ENCODE measurements around the gene AP1G2. TPM values are rescaled to one million over a fixed set of nuclear protein-coding genes. Genes with fewer than 3 reads are reported as not detected.

The AP1G2 gene
- polyA plus RNA-seq, 1 of the 3 experiments (the other 2 are of a cell fraction), result 88.3 TPM

DNA sequence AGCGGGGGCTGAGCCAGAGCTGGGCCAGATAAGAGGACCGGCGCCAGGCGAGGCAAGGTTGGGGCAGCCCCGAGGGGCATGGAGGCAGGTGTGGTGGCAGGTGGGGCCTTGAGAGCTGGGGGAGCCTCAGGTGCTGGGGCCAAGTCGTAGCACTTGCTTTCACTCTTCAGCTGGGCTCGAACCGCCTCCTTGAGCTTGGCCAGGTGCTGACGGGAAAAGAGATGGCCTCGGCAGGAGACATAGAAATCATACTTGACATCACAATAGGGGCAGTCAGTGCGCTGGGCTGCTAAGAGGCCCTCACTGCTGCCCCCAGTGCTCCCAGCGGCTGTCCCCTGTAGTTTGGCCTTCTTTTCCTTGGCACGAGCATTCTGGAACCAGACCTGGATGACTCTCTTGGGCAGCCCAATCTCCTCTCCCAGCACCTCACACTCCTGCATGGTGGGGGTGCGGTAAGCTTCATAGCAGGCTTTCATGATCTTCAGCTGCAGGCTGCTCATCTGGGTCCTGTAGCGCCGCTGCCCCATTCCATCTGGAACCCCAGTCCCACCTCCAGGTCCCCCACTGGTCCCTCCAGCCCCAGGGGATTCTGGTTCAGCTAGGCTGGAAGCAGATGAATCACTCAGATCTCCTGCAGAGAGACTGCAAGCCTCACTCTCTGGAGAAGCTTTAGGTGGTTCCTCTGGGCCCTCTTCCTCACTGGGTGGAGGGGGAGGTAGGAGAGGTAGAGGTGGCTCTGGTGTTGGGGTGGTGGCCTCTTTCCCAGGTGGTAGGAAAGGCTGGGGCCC is 44.2 kb downstream of the AP1G2 start:
- H3K36me3 ChIP-seq (replicated peaks in 1 of 2; ENCODE audit: control insufficient read depth in 1 of 2, insufficient read depth in 2 of 2, low read length in 1 of 2), result peaks cover 0 to 6% of the 10 kb centered on the region in 2 experiments
- no peak overlapping the region for H3K27ac ChIP-seq (ENCODE audit: low read depth in 2 of 2, low read length in 1 of 2)
- H3K9ac ChIP-seq, result no peak overlapping the region
- no peaks in the 10 kb centered on the region for H3F3A ChIP-seq (replicated peaks; ENCODE audit: insufficient read depth)
- no peak overlapping the region for H2AFZ ChIP-seq (ENCODE audit: low read depth)
- H3K27me3 ChIP-seq (ENCODE audit: insufficient read depth), result no peaks in the 10 kb centered on the region
- no peaks in the 10 kb centered on the region for H3K9me2 ChIP-seq
- H3K4me1 ChIP-seq (ENCODE audit: control insufficient read depth in 1 of 2, insufficient read depth in 2 of 2, low read depth in 1 of 2, low read length in 1 of 2), result peaks cover 0 to 3% of the 10 kb centered on the region in 2 experiments; a peak in 1 of 4 replicates
- H3K4me2 ChIP-seq, result no peak overlapping the region
- no peak for DNase-seq
- WGBS (ENCODE audit: low lambda C conversion rate), result 80% methylated on average over 14 of the region's 16 CpGs
- H3K9me3 ChIP-seq, result no peaks in the 10 kb centered on the region
- H3K79me2 ChIP-seq (ENCODE audit: insufficient read depth), result no peaks in the 10 kb centered on the region
- ChIA-PET POLR2A (no interaction called here), CTCF (interaction anchor here (1.0 to 2.9 kb wide), 7 partner anchors 9 to 45 kb away, joined by 3 to 11 read pairs (median 4); no protein-coding TSS in a partner anchor)
- H4K20me1 ChIP-seq (ENCODE audit: insufficient read depth), result no peaks in the 10 kb centered on the region
- no peak for TF ChIP-seq RFX5 (IDR thresholded peaks at IDR 0.05; ENCODE audit: low read length)
- TF ChIP-seq, protein P1, sequence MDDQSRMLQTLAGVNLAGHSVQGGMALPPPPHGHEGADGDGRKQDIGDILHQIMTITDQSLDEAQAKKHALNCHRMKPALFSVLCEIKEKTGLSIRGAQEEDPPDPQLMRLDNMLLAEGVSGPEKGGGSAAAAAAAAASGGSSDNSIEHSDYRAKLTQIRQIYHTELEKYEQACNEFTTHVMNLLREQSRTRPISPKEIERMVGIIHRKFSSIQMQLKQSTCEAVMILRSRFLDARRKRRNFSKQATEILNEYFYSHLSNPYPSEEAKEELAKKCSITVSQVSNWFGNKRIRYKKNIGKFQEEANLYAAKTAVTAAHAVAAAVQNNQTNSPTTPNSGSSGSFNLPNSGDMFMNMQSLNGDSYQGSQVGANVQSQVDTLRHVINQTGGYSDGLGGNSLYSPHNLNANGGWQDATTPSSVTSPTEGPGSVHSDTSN (IDR thresholded peaks at IDR 0.05), result no peak
- TF ChIP-seq, protein P2, sequence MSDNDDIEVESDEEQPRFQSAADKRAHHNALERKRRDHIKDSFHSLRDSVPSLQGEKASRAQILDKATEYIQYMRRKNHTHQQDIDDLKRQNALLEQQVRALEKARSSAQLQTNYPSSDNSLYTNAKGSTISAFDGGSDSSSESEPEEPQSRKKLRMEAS (IDR thresholded peaks at IDR 0.05; ENCODE audit: low read depth), result no peak
- TF ChIP-seq TCF12 (IDR thresholded peaks at IDR 0.05), result no peak
- TF ChIP-seq ELF1 (IDR thresholded peaks at IDR 0.05), result no peak
- TF ChIP-seq FOXJ3 (CRISPR knock-in tag; IDR thresholded peaks at IDR 0.05), result no peak
- TF ChIP-seq GATA2 (CRISPR knock-in tag; IDR thresholded peaks at IDR 0.05), result no peak
- TF ChIP-seq EZH2phosphoT487 (IDR thresholded peaks at IDR 0.05; ENCODE audit: borderline replicate concordance, low read depth), result no peak
- TF ChIP-seq, protein P3, sequence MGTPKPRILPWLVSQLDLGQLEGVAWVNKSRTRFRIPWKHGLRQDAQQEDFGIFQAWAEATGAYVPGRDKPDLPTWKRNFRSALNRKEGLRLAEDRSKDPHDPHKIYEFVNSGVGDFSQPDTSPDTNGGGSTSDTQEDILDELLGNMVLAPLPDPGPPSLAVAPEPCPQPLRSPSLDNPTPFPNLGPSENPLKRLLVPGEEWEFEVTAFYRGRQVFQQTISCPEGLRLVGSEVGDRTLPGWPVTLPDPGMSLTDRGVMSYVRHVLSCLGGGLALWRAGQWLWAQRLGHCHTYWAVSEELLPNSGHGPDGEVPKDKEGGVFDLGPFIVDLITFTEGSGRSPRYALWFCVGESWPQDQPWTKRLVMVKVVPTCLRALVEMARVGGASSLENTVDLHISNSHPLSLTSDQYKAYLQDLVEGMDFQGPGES (IDR thresholded peaks at IDR 0.05; ENCODE audit: low read depth, low read length), result no peak
- TF ChIP-seq MEF2A (IDR thresholded peaks at IDR 0.05; ENCODE audit: borderline replicate concordance, low read depth), result no peak
- no peak for TF ChIP-seq POLR2AphosphoS5 (IDR thresholded peaks at IDR 0.05; ENCODE audit: low read depth, low read length)
- TF ChIP-seq, protein P4, sequence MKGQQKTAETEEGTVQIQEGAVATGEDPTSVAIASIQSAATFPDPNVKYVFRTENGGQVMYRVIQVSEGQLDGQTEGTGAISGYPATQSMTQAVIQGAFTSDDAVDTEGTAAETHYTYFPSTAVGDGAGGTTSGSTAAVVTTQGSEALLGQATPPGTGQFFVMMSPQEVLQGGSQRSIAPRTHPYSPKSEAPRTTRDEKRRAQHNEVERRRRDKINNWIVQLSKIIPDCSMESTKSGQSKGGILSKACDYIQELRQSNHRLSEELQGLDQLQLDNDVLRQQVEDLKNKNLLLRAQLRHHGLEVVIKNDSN (IDR thresholded peaks at IDR 0.05; ENCODE audit: borderline replicate concordance, low read depth), result no peak
- TF ChIP-seq SIN3A (IDR thresholded peaks at IDR 0.05; ENCODE audit: borderline replicate concordance, low read depth, low read length), result no peak
- no peak for TF ChIP-seq RCOR1 (IDR thresholded peaks at IDR 0.05; ENCODE audit: low read length)
- TF ChIP-seq, protein P5, sequence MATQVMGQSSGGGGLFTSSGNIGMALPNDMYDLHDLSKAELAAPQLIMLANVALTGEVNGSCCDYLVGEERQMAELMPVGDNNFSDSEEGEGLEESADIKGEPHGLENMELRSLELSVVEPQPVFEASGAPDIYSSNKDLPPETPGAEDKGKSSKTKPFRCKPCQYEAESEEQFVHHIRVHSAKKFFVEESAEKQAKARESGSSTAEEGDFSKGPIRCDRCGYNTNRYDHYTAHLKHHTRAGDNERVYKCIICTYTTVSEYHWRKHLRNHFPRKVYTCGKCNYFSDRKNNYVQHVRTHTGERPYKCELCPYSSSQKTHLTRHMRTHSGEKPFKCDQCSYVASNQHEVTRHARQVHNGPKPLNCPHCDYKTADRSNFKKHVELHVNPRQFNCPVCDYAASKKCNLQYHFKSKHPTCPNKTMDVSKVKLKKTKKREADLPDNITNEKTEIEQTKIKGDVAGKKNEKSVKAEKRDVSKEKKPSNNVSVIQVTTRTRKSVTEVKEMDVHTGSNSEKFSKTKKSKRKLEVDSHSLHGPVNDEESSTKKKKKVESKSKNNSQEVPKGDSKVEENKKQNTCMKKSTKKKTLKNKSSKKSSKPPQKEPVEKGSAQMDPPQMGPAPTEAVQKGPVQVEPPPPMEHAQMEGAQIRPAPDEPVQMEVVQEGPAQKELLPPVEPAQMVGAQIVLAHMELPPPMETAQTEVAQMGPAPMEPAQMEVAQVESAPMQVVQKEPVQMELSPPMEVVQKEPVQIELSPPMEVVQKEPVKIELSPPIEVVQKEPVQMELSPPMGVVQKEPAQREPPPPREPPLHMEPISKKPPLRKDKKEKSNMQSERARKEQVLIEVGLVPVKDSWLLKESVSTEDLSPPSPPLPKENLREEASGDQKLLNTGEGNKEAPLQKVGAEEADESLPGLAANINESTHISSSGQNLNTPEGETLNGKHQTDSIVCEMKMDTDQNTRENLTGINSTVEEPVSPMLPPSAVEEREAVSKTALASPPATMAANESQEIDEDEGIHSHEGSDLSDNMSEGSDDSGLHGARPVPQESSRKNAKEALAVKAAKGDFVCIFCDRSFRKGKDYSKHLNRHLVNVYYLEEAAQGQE (IDR thresholded peaks at IDR 0.05; ENCODE audit: low read depth, low read length), result no peak
- no peak for TF ChIP-seq GABPA (IDR thresholded peaks at IDR 0.05; ENCODE audit: low read depth)
- no peak for TF ChIP-seq FOXM1 (IDR thresholded peaks at IDR 0.05; ENCODE audit: low read depth)
- no peak for TF ChIP-seq FOSL2 (IDR thresholded peaks at IDR 0.05; ENCODE audit: borderline replicate concordance, low read depth)
- no peak overlapping the region for H3K4me3 ChIP-seq (ENCODE audit: low read depth in 2 of 2, low read length in 1 of 2)
